GM19043 (cell line): ENCODE results near the gene POLR1A.

ENCODE experiments used
- ATAC-seq: cut with Tn5 transposase; IDR thresholded peaks from one replicate; pipeline ENCODE4 v1.9.1; 2021; ENCODE audit warnings: low read depth; ENCODE audit not compliant: unreplicated experiment

The POLR1A gene

GRCh38 chr2:86065512-86065911 lies 40.2 kb downstream of the POLR1A start:
- no peak for ATAC-seq

DNA sequence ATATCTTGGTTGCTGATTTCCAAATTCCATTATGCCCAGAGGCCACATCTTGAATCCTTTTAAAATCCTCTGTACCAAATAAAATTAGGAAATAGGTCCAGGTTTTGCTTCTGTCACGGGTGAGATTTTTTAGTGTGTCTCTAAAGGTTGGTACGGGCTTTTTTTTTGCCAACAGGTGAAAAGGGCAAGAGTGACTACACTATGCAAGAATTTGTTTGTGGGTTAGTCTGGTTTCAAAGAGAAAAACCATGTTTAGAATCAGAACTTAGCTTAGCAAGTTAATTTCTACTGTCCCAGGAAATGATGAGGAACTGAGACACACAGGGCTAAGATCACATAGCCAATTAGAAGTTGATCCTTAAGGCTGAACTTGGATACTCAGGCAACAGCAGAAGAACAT lies 41.7 kb downstream of the POLR1A start:
- ATAC-seq, result no peak

DNA sequence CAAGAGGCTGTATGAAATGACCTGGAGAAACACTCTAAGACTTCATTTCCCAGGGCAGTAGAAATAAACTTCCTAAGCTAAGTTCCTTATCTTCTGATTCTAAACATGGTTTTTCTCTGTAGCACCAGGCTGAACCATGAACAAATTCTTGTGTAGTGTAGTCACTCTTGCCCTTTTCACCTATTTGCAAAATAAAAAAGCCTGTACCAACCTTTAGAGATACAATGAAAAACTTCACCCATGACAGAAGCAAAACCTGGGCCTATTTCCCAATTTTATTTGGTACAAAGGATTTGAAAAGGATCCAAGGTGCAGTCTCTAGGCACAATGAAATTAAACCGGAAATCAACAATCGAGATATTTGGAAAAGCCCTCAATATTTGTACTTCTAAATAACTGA lies 43.6 kb downstream of the POLR1A start:
- ATAC-seq, result no peak

DNA sequence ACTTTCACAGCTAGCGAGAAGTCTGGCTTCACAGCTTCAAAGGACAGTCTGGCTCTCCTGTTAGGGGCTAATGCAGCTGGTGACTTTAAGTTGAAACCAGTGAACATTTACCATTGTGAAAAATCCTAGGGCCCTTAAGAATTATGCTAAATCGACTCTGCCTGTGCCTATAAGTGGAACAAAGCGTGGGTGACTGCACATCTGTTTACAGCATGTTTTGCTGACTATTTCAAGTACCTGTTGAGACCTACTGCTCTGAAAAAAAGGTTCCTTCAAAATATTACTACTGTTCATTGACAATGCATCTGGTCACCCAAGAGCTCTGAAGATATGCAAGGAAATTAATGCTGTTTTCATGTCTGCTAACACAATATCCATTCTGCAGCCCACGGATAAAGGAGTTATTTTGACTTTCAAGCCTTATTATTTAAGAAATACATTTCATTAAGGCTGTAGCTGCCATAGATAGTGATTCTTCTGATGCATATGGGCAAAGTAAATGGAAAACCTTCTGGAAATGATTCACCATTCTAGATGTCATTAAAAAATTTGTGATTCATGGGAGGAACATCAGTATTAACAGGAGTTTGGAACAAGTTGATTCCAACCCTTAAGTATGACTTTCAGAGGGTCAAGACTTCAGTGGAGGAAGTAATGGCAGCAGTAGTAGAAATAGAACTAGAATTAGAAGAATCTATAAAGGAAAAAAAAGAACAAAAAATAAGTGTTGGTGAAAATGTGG lies 48.9 kb downstream of the POLR1A start:
- no peak for ATAC-seq

- no peak for ATAC-seq
Observed at GRCh38 chr2:86055314-86055713, 50.4 kb downstream of the POLR1A start.

DNA sequence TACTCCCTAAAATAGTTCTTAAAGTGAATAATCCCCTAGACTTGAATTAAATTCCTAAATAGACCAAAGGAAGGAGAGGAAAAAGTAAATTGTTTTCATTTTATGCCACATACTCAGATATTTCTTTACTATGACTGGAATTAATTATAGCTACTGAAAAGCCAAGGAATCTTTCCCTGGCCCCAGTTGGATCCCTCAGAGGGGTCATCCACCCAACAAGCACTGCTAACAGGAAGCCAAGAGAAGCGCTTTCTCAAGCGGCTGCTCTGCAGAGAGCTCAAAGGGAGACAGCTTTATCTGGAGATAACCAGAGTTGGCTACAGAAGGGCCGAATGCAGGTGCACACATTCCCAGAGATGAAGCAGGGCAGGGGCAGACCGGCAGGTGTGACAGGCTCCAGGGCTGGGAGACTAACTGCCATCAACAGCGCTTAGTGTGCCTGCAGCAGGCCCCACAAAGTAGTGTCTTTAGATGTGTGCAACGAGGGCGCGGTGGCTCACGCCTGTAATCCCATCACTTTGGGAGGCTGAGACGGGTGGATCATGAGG lies 51.1 kb downstream of the POLR1A start:
- ATAC-seq, result no peak

DNA sequence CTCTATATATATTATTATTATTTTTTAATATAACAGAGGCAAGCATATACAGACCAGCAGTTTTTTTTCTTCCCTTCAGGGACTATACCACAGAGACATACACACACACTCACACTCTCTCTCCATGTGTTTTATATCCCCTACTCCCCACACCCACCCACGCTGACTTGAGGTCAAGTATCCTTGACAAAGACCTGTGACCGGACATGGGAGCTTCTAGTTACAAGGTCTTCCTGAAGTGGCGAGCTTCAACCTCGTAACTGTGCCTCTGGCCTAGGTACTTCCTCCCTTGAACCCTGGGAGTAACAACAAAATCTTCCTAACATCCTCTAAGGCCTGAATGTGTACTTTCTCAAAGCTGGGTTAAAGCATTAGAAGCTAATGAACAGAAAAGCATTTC lies 52.5 kb downstream of the POLR1A start:
- ATAC-seq, result no peak

DNA sequence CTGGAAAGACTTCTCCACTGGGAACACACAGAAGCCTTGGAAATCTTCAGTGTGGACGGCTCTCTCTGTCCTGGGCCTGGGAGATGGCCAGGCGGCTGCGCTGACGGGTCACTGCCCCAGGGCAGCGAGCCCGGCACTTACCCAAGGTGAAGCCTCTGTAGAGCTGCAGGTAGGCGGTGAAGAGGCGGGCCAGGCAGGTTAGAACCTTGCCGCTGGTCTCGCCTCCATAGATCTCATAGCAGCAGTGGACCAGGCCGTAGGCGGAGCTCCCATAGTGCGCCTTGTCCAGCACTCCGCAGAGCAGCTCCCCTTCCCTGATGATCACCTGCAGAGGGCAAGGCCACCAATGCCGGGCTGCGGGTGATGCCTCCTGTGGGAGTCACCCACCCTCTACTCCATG lies 53.0 kb downstream of the POLR1A start:
- ATAC-seq, result no peak

DNA sequence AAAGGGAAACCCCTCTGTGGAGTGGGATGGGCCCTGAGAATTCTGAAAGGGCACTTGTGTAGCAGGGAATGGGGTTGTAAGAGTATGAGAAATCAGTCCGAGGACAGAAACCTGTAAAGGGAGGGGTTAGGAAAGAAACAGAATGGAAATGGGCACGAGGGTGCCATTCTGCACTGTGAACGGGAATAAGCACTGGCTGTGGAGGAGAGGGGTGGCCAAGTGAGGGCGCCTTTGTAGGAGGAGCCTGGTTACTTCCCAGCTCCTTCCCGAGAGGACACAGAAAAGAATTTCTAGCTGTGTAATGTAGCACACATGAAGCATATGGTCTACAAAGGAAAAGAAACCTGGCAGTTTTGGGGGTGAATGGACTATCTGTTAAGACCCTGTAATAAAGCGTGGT lies 53.4 kb downstream of the POLR1A start:
- ATAC-seq, result no peak

- ATAC-seq, result no peak
Observed at GRCh38 chr2:86050301-86050700, 55.4 kb downstream of the POLR1A start.

- no peak for ATAC-seq
Observed at GRCh38 chr2:86049529-86049928, 56.2 kb downstream of the POLR1A start.

DNA sequence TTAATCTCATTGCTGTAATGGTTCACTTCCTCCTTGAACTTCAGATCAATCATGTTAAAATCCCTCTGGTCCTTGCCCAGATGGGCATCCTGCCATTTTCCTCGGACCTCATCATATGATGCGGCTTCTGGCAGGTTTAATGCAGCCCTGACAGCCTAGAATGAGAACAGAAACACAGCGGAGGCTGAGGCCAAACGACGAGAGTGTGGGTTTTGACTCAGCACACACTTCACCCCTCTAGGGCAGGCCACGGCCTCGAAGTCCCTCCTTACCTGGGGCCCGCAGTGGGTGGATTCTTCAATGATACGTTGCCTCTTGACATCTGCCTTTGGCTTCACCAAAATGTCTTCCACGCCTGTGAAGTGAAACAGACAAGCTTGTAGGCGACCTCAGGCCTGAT lies 56.8 kb downstream of the POLR1A start:
- ATAC-seq, result no peak

DNA sequence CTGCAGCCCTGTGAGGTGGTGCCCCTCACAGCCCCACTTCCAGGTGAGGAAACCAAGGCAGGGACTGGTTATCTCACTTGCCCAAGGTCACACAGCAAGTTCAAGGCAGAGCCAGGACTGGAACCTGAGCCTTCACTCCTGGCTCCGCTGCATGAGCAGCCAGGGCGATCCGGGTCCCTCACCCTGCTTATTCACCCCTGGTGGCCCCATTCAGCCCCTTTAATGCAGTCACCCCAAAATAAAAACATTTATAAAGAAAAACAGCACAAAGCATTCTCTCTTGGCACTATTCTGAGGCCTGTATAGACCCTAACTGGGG lies 57.3 kb downstream of the POLR1A start:
- no peak for ATAC-seq

GRCh38 chr2:86047575-86048382 lies 57.9 kb downstream of the POLR1A start:
- ATAC-seq, result no peak

GRCh38 chr2:86045541-86045940 lies 60.1 kb downstream of the POLR1A start:
- no peak for ATAC-seq

GRCh38 chr2:86044614-86045013 lies 61.1 kb downstream of the POLR1A start:
- no peak for ATAC-seq

DNA sequence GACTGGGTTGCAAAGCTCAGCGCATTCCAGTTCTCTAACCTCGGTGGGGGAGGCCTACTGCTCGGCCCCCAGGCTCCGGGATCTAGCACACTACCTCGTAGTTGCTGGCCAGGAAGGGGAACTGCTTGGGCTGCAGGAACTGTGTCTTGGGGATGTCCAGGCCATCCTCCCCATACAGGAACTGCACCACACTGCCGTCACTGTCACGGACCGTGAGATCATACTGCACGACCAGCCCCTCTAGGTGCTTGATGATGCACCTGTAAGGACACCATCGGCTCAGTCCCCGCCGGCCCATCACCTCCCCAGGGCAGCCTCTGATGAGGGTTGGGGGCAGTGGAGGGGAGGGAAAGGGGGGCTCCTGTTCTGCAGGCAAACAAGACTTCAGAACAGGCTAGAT lies 61.6 kb downstream of the POLR1A start:
- no peak for ATAC-seq

- ATAC-seq, result no peak
Observed at GRCh38 chr2:86042256-86043168, 63.2 kb downstream of the POLR1A start.

- ATAC-seq, result no peak
Observed at GRCh38 chr2:86039963-86040655, 65.6 kb downstream of the POLR1A start.

DNA sequence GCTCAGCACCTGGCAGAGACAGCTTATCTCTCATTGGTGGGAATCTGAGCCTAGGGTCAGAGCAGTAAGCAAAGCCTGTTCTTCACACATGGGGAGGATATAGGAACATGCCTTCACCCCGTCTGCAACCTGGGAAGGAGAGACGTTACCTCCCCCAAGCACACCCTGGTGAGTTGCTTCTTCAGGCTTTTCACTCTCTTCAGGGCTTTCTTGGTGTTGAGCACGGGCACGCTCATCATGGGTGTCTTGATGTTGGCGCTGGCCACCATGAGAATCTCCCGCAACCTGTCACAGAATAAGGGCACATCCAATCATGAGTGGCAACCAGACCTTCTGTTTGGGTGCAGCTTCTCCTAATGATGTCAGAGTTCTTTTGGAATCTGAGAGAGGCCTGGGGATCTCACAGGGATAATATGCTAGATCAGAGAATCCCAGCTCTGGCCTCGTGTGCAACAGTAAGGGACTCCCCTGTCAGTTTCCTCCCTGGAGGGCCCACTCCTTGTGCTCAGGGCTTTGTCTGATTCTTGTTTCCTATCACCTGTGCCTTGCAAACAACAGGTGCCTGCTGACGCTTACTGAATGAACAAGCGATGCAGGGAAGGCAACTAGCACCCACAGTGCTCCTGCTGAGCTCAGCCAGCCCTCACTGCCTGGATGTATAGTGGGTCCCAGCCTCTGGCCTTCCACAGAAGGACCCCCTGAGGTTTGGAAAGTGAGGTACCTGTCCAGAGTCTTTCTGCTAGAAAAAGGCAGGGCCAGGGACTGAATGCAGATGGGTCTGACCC lies 66.3 kb downstream of the POLR1A start:
- ATAC-seq, result no peak
